GM12891 (cell line): ENCODE data around the gene MYO9B.

ENCODE experiments used
- POLR2A ChIP-seq: IDR thresholded peaks from 2 replicates; pipeline ENCODE4 v1.6.1; 2011; ENCODE audit warnings: low read depth, low read length, control low read depth
- POLR2AphosphoS5 ChIP-seq: IDR thresholded peaks from 2 replicates; pipeline ENCODE4 v1.6.1; 2011; ENCODE audit warnings: low read depth, low read length, control low read depth

GRCh38 chr19:17049711-17050280 lies 25.8 kb upstream of the MYO9B start:
- TF ChIP-seq POLR2AphosphoS5: no peak
- TF ChIP-seq POLR2A: no peak
